Fibroblast of skin of abdomen (primary cell): ENCODE data around the gene DSTYK.
"Not testable (repeated sequence)": the region's sequence is repeated elsewhere in the genome, so short reads cannot be mapped to it uniquely, and the experiment has no call there.

Experiments used
- DNase-seq: peaks from one replicate; pipeline ENCODE4 v3.0.0-alpha.2; 2013

Gene DSTYK

GRCh38 chr1:205217418-205217817 is 5.9 kb upstream of the DSTYK start:
- no peak for DNase-seq

- no peak for DNase-seq
Observed at GRCh38 chr1:205216588-205216987, 5.1 kb upstream of the DSTYK start.

DNA sequence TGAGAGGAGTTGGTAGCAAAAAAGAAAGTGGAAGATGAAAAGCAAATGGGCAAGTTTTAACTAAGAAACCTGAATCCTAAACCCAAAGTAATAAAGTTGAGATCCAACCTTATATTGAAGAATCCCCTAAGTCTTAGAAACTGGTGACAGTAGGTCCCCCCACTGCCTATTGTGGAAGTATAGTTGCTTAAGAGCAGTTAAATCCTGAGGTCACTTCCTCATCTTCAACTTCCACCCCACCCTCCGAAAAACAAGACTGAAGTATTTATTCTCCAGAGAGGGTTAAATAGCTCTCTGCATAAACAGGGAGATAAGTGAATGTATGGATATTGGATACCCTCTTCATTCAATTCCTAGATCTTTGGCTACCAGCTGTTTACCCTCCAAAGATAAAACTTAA is 3.3 kb upstream of the DSTYK start:
- no peak for DNase-seq

DNA sequence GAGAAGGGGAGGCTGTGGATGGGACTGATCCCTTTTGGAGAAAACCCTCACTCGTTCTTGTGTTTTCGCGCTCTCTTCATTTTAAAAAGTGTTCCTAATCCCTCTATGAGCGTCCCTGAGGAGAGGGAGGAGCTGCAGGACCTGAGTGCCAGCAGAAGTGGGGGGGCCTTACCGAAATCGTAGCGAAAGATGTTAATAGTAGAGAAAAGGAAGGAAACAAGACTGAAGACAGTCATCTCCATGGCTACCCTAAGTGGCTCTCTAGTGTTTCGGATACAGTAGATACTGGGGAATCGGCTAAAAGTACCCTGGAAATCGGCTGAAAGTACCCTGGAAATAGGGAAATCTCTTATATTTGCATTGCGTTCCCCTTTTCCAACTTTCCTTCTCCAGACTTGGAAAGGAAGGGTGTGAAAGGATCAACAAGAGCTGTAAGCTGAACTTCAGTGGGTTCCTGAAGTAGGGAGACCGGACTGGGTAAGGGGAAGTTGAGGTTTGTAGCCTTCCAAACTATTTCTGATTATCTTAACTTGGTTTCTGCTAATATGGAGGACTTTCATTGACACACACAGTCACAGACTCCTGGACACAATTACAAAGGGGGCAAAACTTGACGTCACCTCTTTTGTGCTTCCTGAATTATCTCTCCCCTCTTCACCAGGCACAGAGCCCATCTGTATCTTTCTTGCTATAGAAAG is 486 bp upstream of the DSTYK start:
- DNase-seq, result no peak

DNA sequence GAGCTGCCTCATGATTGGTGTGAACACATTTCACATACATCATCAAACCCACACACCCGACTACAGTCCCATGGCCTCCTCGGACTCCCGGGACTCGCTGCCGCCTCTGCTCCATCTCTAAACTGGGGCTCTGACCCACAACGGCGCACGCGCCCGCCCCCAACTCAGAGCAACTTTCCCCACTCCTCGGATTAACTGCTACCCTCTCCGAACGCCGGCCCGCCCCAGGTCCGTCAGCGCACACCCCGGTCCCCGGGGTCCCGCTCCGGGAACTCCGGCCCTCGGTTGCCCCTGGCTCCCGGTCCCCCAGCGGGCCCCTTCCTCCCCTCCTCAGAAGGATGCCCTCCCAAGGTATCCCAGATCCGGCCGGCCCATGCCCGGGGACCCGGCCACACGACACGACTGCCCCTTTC is 740 bp downstream of the DSTYK start:
- no peak for DNase-seq

- no peak for DNase-seq
Observed at GRCh38 chr1:205208811-205209210, 2.7 kb downstream of the DSTYK start.

DNA sequence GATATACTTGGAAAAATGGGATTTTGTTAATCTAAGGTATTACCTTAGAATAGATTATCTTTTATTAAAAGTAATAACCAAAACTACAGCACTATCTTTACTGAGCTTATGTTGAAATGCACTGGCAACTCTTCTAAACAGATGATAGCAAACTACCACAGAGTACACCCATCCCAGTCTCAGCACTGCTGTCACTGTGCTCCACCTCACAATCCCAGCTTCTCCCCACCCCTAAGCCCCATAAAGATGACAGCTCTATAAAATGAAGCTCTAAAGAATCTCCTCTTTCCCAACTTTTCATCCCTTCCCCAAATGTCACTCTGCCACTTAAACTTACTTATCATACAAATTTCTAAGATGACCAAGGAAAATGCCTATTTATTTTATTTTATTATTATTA is 6.4 kb downstream of the DSTYK start:
- no peak for DNase-seq

GRCh38 chr1:205204552-205204951 is 7.0 kb downstream of the DSTYK start:
- peak; percentile 40 for DNase-seq

DNA sequence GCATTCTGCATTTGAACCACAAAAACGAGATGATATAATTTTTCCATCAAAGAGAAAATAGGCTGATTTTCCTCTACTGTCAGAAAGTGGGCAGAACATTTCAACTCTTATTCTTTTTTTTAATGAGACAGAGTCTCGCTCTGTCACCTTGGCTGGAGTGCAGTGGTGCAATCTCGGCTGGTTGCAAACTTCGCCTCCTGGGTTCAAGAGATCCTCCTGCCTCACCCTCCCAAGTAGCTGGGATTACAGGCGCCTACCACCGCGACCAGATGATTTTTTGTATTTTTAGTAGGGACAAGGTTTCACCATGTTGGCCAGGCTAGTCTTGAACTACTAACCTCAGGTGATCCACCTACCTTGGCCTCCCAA is 11.6 kb downstream of the DSTYK start:
- DNase-seq, result no peak

GRCh38 chr1:205199090-205199930 is 12.2 kb downstream of the DSTYK start:
- DNase-seq, result no peak

GRCh38 chr1:205192287-205192686 is 19.2 kb downstream of the DSTYK start:
- DNase-seq, result no peak

GRCh38 chr1:205191622-205192021 is 19.9 kb downstream of the DSTYK start:
- no peak for DNase-seq

- peak; percentile 31 for DNase-seq
Observed at GRCh38 chr1:205190845-205191577, 20.5 kb downstream of the DSTYK start.

- no peak for DNase-seq
Observed at GRCh38 chr1:205189131-205189530, 22.4 kb downstream of the DSTYK start.

DNA sequence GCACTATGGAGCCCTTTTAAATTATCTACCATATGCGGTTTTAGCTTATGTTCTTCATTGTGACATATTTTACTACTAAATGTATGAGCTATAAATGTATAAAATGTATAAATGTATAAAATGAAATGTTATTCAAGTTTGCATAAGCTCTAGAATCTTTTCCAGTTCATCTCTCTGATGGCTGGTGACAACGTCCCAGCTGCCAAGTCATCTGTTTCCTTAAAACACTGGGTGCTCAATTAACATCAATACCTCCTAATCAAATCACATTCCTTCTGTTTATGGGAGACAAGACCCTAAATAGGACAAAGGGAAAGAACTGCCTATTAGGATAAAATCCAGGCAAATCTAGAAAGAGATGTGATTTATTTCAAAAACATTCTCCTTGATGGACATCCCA is 22.9 kb downstream of the DSTYK start:
- no peak for DNase-seq

DNA sequence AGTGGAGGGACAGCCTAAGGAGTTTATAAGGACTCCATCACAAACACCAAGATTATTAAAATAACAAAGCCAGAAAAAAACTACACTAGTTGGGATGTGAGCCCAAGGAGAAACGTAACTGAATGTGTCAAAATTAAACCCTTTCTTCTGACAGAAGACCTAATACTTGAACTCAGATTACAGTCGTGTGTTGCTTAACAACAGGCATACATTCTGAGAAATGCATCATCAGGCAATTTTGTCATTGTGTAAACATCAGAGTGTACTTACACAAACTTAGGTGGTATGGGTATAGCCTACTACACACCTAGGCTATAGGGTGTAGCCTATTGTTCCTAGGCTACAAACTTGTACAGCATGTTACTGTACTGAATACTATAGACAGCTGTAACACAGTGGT is 23.4 kb downstream of the DSTYK start:
- no peak for DNase-seq

GRCh38 chr1:205187420-205187819 is 24.1 kb downstream of the DSTYK start:
- DNase-seq, result no peak

DNA sequence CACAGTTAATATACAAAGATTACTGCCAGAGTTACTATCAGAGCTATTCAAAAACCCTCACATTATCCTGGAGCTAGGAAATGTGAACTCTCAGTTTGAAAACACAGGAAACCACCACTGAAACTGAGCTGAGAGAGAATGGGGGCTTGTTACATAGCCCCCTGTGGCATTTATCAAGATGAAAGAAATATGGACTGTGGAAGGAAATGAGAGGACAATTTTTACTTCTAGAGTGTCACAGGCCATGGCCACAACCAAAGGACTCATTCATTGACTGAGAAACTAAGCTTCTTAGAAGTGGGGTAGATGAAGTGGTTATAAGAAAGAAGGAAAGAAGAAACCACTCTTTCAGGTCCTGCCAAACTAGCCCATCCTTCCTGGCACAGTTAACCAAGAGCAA is 25.3 kb downstream of the DSTYK start:
- DNase-seq, result no peak

DNA sequence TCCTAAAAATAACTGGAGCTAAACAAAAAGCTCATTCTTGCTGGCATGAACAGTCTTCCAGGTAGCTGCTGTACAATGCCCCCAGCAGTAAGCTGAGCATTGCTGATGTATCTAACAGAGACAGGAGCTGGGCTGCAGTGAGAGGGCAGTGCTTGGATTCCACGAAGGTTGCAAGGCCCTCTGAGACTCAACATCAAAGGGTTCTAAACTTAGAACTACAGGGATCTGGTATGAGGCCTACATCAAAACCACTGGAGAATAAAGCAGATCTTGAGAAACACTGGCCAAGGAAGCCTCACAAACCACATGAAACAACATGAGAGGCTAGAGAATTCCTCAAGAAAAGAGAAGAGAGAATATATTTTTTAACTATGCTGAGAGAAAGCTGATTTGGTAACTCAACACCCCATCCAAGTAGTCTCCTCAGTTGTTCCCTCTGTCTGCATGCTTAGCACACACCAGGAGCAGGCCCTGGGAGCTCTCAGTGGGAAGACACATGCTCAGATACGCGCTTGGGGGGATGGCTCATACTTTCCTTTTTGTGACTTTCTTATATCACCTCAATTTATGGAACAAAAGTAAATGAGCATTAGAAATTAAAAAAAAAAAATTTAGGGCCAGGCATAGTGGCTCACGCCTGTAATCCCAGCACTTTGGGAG is 27.7 kb downstream of the DSTYK start:
- peak; percentile 69 for DNase-seq

GRCh38 chr1:205182930-205183329 is 28.6 kb downstream of the DSTYK start:
- DNase-seq, result no peak

DNA sequence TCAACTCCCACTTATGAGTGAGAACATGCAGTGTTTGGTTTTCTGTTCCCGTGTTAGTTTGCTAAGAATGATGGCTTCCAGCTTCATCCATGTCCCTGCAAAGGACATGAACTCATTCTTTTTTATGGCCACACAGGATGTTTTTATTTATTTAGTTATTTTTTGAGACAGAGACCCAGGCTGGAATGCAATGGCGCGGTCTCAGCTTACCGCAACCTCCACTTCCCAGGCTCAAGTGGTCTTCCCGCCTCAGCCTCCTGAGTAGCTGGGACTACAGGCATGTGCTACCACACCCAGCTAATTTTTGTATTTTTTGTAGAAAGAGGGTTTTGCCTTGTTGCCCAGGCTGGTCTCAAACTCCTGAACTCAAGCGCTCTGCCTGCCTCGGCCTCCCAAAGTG is 31.2 kb downstream of the DSTYK start:
- not testable (repeated sequence) for DNase-seq

GRCh38 chr1:205179842-205180241 is 31.7 kb downstream of the DSTYK start:
- DNase-seq, result no peak
